Neural cell (in vitro differentiated cells): ENCODE results near the gene TMPRSS6. TPM values are rescaled to one million over a fixed set of nuclear protein-coding genes. Genes with fewer than 3 reads are reported as not detected.

Experiments
- H2AFZ ChIP-seq: fragments of 200-600, 300-800 bp; sonication (generic), shearing (Covaris generic); 2 replicates; pipeline ENCODE4 v1.6.0; 2014; ENCODE audit warnings: low read depth, mild to moderate bottlenecking, antibody characterized with exemption, low read length, moderate library complexity
- H3F3A ChIP-seq: fragments of 200-600 bp; shearing (Covaris generic); 2 replicates; pipeline ENCODE4 v1.6.1; 2016; ENCODE audit warnings: mild to moderate bottlenecking, moderate library complexity, mixed read lengths, antibody characterized with exemption, low read length; ENCODE audit not compliant: insufficient read depth, poor library complexity, severe bottlenecking
- H3K27ac ChIP-seq: fragments of 200-600, 300-800 bp; sonication (generic), shearing (Covaris generic); 2 replicates; pipeline ENCODE4 v1.5.1; 2014; ENCODE audit warnings: mild to moderate bottlenecking, low read length, moderate library complexity
- H3K27me3 ChIP-seq: fragments of 300-800, 200-600 bp; sonication (generic), shearing (Covaris generic); 2 replicates; pipeline ENCODE4 v1.6.0; 2014; ENCODE audit warnings: mild to moderate bottlenecking, low read depth, low read length, moderate library complexity; ENCODE audit not compliant: insufficient read depth
- H3K36me3 ChIP-seq: fragments of 300-800, 200-600 bp; sonication (generic), shearing (Covaris generic); 2 replicates; pipeline ENCODE4 v1.5.1; 2014; ENCODE audit warnings: mild to moderate bottlenecking, antibody characterized with exemption, low read length, moderate library complexity; ENCODE audit not compliant: insufficient read depth
- H3K4me2 ChIP-seq: fragments of 300-800, 200-600 bp; sonication (generic), shearing (Covaris generic); 2 replicates; pipeline ENCODE4 v1.6.0; 2014; ENCODE audit warnings: mild to moderate bottlenecking, low read length
- H3K4me3 ChIP-seq: fragments of 300-800, 200-600 bp; sonication (generic), shearing (Covaris generic); 2 replicates; pipeline ENCODE4 v1.5.1; 2014; ENCODE audit warnings: mild to moderate bottlenecking, low read length, moderate library complexity
- H3K79me2 ChIP-seq: fragments of 200-600 bp; shearing (Covaris generic); replicated peaks from 2 replicates; pipeline ENCODE4 v1.6.0; 2014; ENCODE audit warnings: mild to moderate bottlenecking, low read length, moderate library complexity; ENCODE audit not compliant: insufficient read depth
- H3K9ac ChIP-seq: fragments of 300-800, 200-600 bp; sonication (generic), shearing (Covaris generic); 2 replicates; pipeline ENCODE4 v1.6.1; 2016; ENCODE audit warnings: mild to moderate bottlenecking, low read length, mixed read lengths
- H3K9me2 ChIP-seq: fragments of 200-600 bp; shearing (Covaris generic); 2 replicates; pipeline ENCODE4 v1.6.1; 2016; ENCODE audit warnings: mild to moderate bottlenecking, low read length, mixed read lengths; ENCODE audit not compliant: insufficient read depth
- H3K9me3 ChIP-seq: fragments of 200-600, 300-800 bp; sonication (generic), shearing (Covaris generic); 2 replicates; pipeline ENCODE4 v1.6.1; 2016; ENCODE audit warnings: mild to moderate bottlenecking, mixed run types, low read length, moderate library complexity, mixed read lengths
- H4K20me1 ChIP-seq: fragments of 200-600 bp; shearing (Covaris generic); 2 replicates; pipeline ENCODE4 v1.6.1; 2016; ENCODE audit warnings: mild to moderate bottlenecking, mixed run types; ENCODE audit not compliant: insufficient read depth
- EP300 ChIP-seq: fragments of 450-650 bp; conservative IDR thresholded peaks from 2 replicates; pipeline ENCODE4 v1.6.1; 2014; ENCODE audit warnings: antibody characterized with exemption, mild to moderate bottlenecking, moderate library complexity; ENCODE audit not compliant: poor library complexity, severe bottlenecking
- EZH2 ChIP-seq: fragments of 200-600, 300-800 bp; shearing (Covaris generic), sonication (generic); IDR thresholded peaks from 2 replicates; pipeline ENCODE4 v1.6.1; 2014; ENCODE audit warnings: antibody characterized with exemption, low read length, borderline replicate concordance, mild to moderate bottlenecking; ENCODE audit not compliant: insufficient read depth, poor library complexity, severe bottlenecking
- MXI1 ChIP-seq: fragments of 450-650 bp; conservative IDR thresholded peaks from 2 replicates; pipeline ENCODE4 v1.6.1; 2014; ENCODE audit warnings: antibody characterized with exemption, mild to moderate bottlenecking; ENCODE audit not compliant: poor library complexity, severe bottlenecking
- POLR2AphosphoS5 ChIP-seq: IDR thresholded peaks from 2 replicates; pipeline ENCODE4 v1.6.1; 2012
- RAD21 ChIP-seq: fragments of 450-650 bp; conservative IDR thresholded peaks from 2 replicates; pipeline ENCODE4 v1.6.1; 2014; ENCODE audit warnings: antibody characterized with exemption, mild to moderate bottlenecking, moderate library complexity
- SMC3 ChIP-seq: fragments of 450-650 bp; conservative IDR thresholded peaks from 2 replicates; pipeline ENCODE4 v1.6.1; 2014; ENCODE audit warnings: antibody characterized with exemption, mild to moderate bottlenecking, moderate library complexity; ENCODE audit not compliant: poor library complexity
- TAF1 ChIP-seq: IDR thresholded peaks from 2 replicates; pipeline ENCODE4 v1.6.1; 2012; ENCODE audit warnings: low read depth
- polyA plus RNA-seq: library from polyadenylated mRNA; depleted of rRNA; stranded (reverse); fragments of >200 nt; gene quantifications from 2 replicates; pipeline ENCODE4 v1.2.3, GENCODE V29; 2014
- TF ChIP-seq, protein P1 (sequence below): fragments of 450-650 bp; IDR thresholded peaks from 2 replicates; pipeline ENCODE4 v1.5.1; 2014; ENCODE audit warnings: antibody characterized with exemption, mild to moderate bottlenecking, moderate library complexity; ENCODE audit not compliant: poor library complexity, severe bottlenecking
- TF ChIP-seq, protein P2 (sequence below): IDR thresholded peaks from 2 replicates; pipeline ENCODE4 v1.6.1; 2012; ENCODE audit warnings: borderline replicate concordance

TMPRSS6 gene
- polyA plus RNA-seq, 1 donor from 2014 or later = not detected

DNA sequence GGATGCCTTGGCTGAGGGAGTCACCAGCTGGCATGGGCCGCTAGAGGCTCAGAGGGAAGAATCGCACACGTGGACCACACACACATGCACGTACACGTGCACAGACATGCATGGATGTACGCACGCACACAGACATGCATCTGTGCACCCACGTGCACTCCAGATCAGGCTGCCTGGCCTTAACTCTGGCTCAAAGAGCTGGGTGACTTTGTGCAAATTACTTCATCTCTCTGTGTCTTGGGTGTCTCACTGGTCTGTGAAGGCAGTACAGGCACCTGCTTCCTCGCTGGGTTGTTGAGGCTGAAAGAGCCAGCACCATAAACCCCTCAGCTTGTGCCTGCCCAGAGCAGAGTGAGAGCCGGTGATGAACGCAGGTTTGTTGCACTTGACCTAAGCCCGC lies 28.7 kb downstream of the TMPRSS6 start:
- H3K9me2 ChIP-seq = no peaks in the 10 kb centered on the region
- no peaks in the 10 kb centered on the region for H3F3A ChIP-seq
- no peak overlapping the region for H3K9ac ChIP-seq
- H3K9me3 ChIP-seq = no peaks in the 10 kb centered on the region
- no peak for TF ChIP-seq RAD21
- TF ChIP-seq, protein P1, sequence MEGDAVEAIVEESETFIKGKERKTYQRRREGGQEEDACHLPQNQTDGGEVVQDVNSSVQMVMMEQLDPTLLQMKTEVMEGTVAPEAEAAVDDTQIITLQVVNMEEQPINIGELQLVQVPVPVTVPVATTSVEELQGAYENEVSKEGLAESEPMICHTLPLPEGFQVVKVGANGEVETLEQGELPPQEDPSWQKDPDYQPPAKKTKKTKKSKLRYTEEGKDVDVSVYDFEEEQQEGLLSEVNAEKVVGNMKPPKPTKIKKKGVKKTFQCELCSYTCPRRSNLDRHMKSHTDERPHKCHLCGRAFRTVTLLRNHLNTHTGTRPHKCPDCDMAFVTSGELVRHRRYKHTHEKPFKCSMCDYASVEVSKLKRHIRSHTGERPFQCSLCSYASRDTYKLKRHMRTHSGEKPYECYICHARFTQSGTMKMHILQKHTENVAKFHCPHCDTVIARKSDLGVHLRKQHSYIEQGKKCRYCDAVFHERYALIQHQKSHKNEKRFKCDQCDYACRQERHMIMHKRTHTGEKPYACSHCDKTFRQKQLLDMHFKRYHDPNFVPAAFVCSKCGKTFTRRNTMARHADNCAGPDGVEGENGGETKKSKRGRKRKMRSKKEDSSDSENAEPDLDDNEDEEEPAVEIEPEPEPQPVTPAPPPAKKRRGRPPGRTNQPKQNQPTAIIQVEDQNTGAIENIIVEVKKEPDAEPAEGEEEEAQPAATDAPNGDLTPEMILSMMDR = no peak
- no peak for TF ChIP-seq EZH2
- TF ChIP-seq EP300 = no peak
- no peak for TF ChIP-seq TAF1
- TF ChIP-seq POLR2AphosphoS5 = no peak
- no peak for TF ChIP-seq MXI1
- TF ChIP-seq, protein P2, sequence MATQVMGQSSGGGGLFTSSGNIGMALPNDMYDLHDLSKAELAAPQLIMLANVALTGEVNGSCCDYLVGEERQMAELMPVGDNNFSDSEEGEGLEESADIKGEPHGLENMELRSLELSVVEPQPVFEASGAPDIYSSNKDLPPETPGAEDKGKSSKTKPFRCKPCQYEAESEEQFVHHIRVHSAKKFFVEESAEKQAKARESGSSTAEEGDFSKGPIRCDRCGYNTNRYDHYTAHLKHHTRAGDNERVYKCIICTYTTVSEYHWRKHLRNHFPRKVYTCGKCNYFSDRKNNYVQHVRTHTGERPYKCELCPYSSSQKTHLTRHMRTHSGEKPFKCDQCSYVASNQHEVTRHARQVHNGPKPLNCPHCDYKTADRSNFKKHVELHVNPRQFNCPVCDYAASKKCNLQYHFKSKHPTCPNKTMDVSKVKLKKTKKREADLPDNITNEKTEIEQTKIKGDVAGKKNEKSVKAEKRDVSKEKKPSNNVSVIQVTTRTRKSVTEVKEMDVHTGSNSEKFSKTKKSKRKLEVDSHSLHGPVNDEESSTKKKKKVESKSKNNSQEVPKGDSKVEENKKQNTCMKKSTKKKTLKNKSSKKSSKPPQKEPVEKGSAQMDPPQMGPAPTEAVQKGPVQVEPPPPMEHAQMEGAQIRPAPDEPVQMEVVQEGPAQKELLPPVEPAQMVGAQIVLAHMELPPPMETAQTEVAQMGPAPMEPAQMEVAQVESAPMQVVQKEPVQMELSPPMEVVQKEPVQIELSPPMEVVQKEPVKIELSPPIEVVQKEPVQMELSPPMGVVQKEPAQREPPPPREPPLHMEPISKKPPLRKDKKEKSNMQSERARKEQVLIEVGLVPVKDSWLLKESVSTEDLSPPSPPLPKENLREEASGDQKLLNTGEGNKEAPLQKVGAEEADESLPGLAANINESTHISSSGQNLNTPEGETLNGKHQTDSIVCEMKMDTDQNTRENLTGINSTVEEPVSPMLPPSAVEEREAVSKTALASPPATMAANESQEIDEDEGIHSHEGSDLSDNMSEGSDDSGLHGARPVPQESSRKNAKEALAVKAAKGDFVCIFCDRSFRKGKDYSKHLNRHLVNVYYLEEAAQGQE = no peak
- no peak for TF ChIP-seq SMC3
- H3K4me2 ChIP-seq = no peak overlapping the region
- no peaks in the 10 kb centered on the region for H3K36me3 ChIP-seq
- no peak overlapping the region for H3K4me3 ChIP-seq
- H3K27me3 ChIP-seq = no peaks in the 10 kb centered on the region
- H2AFZ ChIP-seq = no peak overlapping the region
- H3K27ac ChIP-seq = no peak overlapping the region
- no peaks in the 10 kb centered on the region for H4K20me1 ChIP-seq
- H3K79me2 ChIP-seq = no peaks in the 10 kb centered on the region

DNA sequence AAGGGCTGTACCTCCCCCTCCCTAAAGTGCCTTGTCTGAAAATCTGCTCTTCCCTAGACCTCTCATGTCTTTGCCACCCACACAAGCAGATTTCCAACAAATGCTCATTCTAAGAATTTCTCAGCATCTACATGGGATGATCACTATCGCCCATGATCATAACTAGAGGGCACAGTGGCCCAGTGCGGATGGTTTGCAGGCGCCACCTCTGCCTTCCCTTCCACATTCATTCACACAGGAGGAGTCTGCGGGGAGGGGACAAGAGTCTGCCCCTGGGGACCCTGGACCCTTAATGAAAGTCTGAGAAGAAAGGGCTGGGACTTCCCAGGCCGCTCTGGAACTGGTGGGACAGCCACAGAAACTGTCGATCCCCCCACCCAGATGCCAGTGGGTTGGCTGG lies 29.1 kb downstream of the TMPRSS6 start:
- no peak overlapping the region for H3K27ac ChIP-seq
- H3K4me2 ChIP-seq = no peak overlapping the region
- H3K36me3 ChIP-seq = no peaks in the 10 kb centered on the region
- H3K9me3 ChIP-seq = no peaks in the 10 kb centered on the region
- no peak overlapping the region for H3K4me3 ChIP-seq
- no peaks in the 10 kb centered on the region for H3K9me2 ChIP-seq
- H3K27me3 ChIP-seq = no peaks in the 10 kb centered on the region
- H3K9ac ChIP-seq = no peak overlapping the region
- H4K20me1 ChIP-seq = no peaks in the 10 kb centered on the region
- no peak overlapping the region for H2AFZ ChIP-seq
- H3F3A ChIP-seq = no peaks in the 10 kb centered on the region
- no peaks in the 10 kb centered on the region for H3K79me2 ChIP-seq
- TF ChIP-seq MXI1 (no peak), POLR2AphosphoS5 (no peak), SMC3 (no peak), TAF1 (no peak), EZH2 (no peak), RAD21 (no peak), EP300 (no peak)
- TF ChIP-seq, protein P2 = no peak
- TF ChIP-seq, protein P1 = no peak
